KMS-11 (cell line): ENCODE measurements around the gene SUGP2.

Source experiments
- H2AFZ ChIP-seq: fragments of 200-600 bp; sonication (generic); 2 replicates; pipeline ENCODE4 v1.6.1; 2016; ENCODE audit warnings: antibody characterized with exemption, mixed run types, low read depth
- H3K27ac ChIP-seq: fragments of 200-600 bp; sonication (generic); 2 replicates; pipeline ENCODE4 v1.6.1; 2016; ENCODE audit warnings: mild to moderate bottlenecking, mixed run types
- H3K27me3 ChIP-seq: fragments of 200-600 bp; sonication (generic); 2 replicates; pipeline ENCODE4 v1.6.1; 2017; ENCODE audit warnings: mild to moderate bottlenecking, low read depth, mixed run types, moderate library complexity; ENCODE audit not compliant: insufficient read depth
- H3K36me3 ChIP-seq: fragments of 200-600 bp; sonication (generic); 2 replicates; pipeline ENCODE4 v1.6.1; 2017; ENCODE audit warnings: mild to moderate bottlenecking, mixed run types; ENCODE audit not compliant: insufficient read depth
- H3K4me1 ChIP-seq: fragments of 200-600 bp; sonication (generic); 2 replicates; pipeline ENCODE4 v1.6.1; 2016; ENCODE audit warnings: mild to moderate bottlenecking, low read depth, mixed run types; ENCODE audit not compliant: poor library complexity, severe bottlenecking
- H3K4me2 ChIP-seq: fragments of 200-600 bp; sonication (generic); 2 replicates; pipeline ENCODE4 v1.7.0; 2016; ENCODE audit warnings: mild to moderate bottlenecking, mixed run types
- H3K4me3 ChIP-seq: fragments of 200-600 bp; sonication (generic); IDR thresholded peaks from 2 replicates; pipeline ENCODE4 v1.6.1; 2017; ENCODE audit warnings: low read depth, low read length, mixed read lengths; ENCODE audit not compliant: insufficient read depth
- H3K79me2 ChIP-seq: fragments of 200-600 bp; sonication (generic); 2 replicates; pipeline ENCODE4 v1.6.1; 2016; ENCODE audit warnings: low read depth, mixed run types; ENCODE audit not compliant: insufficient read depth
- H3K9ac ChIP-seq: fragments of 200-600 bp; sonication (generic); 2 replicates; pipeline ENCODE4 v1.6.1; 2016; ENCODE audit warnings: mild to moderate bottlenecking, mixed run types
- H4K20me1 ChIP-seq: fragments of 200-600 bp; sonication (generic); 2 replicates; pipeline ENCODE4 v1.6.1; 2016; ENCODE audit warnings: mild to moderate bottlenecking, mixed run types; ENCODE audit not compliant: insufficient read depth
- TF ChIP-seq, protein P1 (sequence below): fragments of 200-600 bp; sonication (generic); conservative IDR thresholded peaks from 2 replicates; pipeline ENCODE4 v1.6.1; 2017; ENCODE audit warnings: low read depth, mild to moderate bottlenecking, antibody characterized with exemption, low read length, moderate library complexity, mixed read lengths

SUGP2 gene

DNA sequence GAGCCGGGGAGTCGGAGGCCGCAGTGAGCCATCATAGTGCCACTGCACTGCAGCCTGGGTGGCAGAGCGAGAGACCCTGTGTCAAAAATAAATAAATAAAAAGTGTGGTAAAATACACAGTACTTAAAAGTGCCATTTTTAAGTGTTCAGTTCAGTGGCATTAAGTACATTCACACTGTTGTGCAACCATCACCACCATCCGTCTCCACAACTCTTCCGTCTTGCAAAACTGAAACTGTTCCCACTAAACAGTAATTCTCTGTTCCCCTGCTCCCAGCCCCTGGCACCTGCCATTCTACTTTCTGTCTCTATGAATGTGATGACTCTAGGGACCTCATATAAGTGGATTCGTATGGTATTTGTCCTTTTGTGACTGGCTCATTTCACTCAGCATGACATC is 43.8 kb upstream of the SUGP2 start:
- Histone ChIP-seq H3K4me3 (no peak overlapping the region), H3K27ac (no peak overlapping the region), H3K27me3 (no peaks in the 10 kb centered on the region), H3K4me2 (no peak overlapping the region), H2AFZ (no peak overlapping the region), H3K79me2 (no peaks in the 10 kb centered on the region), H3K9ac (no peak overlapping the region), H3K36me3 (no peaks in the 10 kb centered on the region), H3K4me1 (no peaks in the 10 kb centered on the region), H4K20me1 (no peaks in the 10 kb centered on the region)
- TF ChIP-seq, protein P1, sequence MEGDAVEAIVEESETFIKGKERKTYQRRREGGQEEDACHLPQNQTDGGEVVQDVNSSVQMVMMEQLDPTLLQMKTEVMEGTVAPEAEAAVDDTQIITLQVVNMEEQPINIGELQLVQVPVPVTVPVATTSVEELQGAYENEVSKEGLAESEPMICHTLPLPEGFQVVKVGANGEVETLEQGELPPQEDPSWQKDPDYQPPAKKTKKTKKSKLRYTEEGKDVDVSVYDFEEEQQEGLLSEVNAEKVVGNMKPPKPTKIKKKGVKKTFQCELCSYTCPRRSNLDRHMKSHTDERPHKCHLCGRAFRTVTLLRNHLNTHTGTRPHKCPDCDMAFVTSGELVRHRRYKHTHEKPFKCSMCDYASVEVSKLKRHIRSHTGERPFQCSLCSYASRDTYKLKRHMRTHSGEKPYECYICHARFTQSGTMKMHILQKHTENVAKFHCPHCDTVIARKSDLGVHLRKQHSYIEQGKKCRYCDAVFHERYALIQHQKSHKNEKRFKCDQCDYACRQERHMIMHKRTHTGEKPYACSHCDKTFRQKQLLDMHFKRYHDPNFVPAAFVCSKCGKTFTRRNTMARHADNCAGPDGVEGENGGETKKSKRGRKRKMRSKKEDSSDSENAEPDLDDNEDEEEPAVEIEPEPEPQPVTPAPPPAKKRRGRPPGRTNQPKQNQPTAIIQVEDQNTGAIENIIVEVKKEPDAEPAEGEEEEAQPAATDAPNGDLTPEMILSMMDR, result no peak

DNA sequence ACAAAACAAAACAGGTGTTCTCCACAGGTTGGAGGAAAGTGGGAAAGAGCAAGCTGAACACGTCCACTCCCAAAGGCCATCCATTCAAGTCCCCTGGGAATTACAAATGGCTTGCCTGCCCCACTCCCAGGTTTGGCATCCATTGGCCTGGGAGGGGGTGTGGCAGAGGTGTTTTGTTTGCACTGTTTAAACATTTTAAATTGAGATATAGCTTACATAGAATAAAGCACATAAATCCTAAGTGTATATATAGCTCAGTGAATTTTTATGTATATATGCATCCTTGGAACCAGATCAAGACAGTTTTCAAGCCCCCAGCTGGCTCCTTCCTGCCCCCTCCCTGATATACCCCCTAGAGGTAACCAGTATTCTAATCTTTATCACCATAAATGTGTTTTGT is 43.2 kb upstream of the SUGP2 start:
- TF ChIP-seq, protein P1, result no peak

DNA sequence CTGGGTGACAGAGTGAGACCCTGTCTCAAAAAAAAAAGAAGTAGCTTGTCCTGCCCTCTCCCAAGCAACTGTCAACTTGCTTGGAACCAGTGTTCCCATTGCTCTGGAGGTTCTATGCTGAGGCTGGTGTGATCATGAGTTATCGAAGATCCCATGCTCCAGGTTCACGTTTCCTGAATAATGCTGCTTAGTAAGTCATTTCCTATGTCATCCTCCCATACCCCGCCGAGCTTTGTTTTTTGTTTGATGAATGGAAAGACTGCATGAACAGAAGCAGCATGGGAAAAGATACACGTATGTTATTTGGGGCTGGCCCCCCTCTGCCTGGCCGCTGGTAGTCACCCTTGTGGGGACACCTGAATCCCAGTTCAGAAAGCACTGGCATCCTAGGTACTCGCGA is 41.8 kb upstream of the SUGP2 start:
- no peaks in the 10 kb centered on the region for H4K20me1 ChIP-seq
- H3K4me2 ChIP-seq, result no peak overlapping the region
- no peak overlapping the region for H3K4me3 ChIP-seq
- H3K9ac ChIP-seq, result no peak overlapping the region
- no peaks in the 10 kb centered on the region for H3K79me2 ChIP-seq
- no peak overlapping the region for H2AFZ ChIP-seq
- H3K27ac ChIP-seq, result no peak overlapping the region
- H3K27me3 ChIP-seq, result no peaks in the 10 kb centered on the region
- TF ChIP-seq, protein P1, result no peak
- no peaks in the 10 kb centered on the region for H3K4me1 ChIP-seq
- no peaks in the 10 kb centered on the region for H3K36me3 ChIP-seq

More for the DNA sequence above, 43.2 kb upstream of the SUGP2 start:
- H3K36me3 ChIP-seq, result no peaks in the 10 kb centered on the region
- no peaks in the 10 kb centered on the region for H3K27me3 ChIP-seq
- H2AFZ ChIP-seq, result no peak overlapping the region
- H3K27ac ChIP-seq, result no peak overlapping the region
- H3K4me1 ChIP-seq, result no peaks in the 10 kb centered on the region
- H3K79me2 ChIP-seq, result no peaks in the 10 kb centered on the region
- no peaks in the 10 kb centered on the region for H4K20me1 ChIP-seq
- H3K9ac ChIP-seq, result no peak overlapping the region
- no peak overlapping the region for H3K4me3 ChIP-seq
- no peak overlapping the region for H3K4me2 ChIP-seq

DNA sequence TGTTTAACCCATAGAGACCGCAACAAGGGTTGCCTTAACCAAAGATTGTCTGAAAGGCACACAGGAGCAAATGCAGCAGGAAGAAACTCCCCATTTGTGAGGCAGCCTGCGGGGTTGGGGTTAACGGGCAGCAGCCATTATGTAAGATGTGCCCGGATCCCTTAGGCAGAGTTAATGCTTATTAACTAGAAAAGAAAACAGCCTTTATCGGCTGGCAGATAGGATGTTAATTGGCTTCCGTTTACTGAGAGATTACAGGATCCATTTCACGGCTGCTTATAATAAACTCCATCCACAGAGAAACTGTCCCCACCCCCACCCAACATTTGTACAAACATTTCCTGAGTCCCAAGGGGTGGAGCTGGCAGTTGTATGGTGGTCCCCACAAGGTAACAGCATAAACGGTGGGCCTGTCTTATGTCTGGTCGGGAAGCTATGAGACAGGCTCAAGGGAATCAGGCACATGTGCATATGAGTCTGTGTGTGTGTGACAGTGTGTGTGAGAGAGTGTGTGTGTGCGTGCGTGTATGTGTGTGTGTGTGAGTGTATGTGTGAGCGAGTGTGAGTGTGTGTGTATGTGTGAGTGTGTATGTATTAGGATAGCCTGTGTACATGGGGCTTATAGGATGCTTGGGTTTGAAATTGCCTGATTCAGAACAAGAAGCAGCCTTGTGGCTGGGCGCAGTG is 41.0 kb upstream of the SUGP2 start:
- Histone ChIP-seq H2AFZ (no peak overlapping the region), H3K4me1 (peaks cover under 1% of the 10 kb centered on the region), H3K27ac (no peak overlapping the region), H3K4me2 (no peak overlapping the region), H3K9ac (no peak overlapping the region), H3K27me3 (no peaks in the 10 kb centered on the region), H3K79me2 (no peaks in the 10 kb centered on the region), H3K36me3 (no peaks in the 10 kb centered on the region), H4K20me1 (no peaks in the 10 kb centered on the region), H3K4me3 (no peak overlapping the region)
- TF ChIP-seq, protein P1, result no peak
